GM21390 (cell line): ENCODE measurements around the gene HELZ.
"Not testable (repeated sequence)": the region's sequence is repeated elsewhere in the genome, so short reads cannot be mapped to it uniquely, and the experiment has no call there.

ENCODE experiments used
- ATAC-seq: cut with Tn5 transposase; IDR thresholded peaks from one replicate; pipeline ENCODE4 v1.9.1; 2021; ENCODE audit not compliant: unreplicated experiment

HELZ gene, protein sequence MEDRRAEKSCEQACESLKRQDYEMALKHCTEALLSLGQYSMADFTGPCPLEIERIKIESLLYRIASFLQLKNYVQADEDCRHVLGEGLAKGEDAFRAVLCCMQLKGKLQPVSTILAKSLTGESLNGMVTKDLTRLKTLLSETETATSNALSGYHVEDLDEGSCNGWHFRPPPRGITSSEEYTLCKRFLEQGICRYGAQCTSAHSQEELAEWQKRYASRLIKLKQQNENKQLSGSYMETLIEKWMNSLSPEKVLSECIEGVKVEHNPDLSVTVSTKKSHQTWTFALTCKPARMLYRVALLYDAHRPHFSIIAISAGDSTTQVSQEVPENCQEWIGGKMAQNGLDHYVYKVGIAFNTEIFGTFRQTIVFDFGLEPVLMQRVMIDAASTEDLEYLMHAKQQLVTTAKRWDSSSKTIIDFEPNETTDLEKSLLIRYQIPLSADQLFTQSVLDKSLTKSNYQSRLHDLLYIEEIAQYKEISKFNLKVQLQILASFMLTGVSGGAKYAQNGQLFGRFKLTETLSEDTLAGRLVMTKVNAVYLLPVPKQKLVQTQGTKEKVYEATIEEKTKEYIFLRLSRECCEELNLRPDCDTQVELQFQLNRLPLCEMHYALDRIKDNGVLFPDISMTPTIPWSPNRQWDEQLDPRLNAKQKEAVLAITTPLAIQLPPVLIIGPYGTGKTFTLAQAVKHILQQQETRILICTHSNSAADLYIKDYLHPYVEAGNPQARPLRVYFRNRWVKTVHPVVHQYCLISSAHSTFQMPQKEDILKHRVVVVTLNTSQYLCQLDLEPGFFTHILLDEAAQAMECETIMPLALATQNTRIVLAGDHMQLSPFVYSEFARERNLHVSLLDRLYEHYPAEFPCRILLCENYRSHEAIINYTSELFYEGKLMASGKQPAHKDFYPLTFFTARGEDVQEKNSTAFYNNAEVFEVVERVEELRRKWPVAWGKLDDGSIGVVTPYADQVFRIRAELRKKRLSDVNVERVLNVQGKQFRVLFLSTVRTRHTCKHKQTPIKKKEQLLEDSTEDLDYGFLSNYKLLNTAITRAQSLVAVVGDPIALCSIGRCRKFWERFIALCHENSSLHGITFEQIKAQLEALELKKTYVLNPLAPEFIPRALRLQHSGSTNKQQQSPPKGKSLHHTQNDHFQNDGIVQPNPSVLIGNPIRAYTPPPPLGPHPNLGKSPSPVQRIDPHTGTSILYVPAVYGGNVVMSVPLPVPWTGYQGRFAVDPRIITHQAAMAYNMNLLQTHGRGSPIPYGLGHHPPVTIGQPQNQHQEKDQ (N-terminal part only)

DNA sequence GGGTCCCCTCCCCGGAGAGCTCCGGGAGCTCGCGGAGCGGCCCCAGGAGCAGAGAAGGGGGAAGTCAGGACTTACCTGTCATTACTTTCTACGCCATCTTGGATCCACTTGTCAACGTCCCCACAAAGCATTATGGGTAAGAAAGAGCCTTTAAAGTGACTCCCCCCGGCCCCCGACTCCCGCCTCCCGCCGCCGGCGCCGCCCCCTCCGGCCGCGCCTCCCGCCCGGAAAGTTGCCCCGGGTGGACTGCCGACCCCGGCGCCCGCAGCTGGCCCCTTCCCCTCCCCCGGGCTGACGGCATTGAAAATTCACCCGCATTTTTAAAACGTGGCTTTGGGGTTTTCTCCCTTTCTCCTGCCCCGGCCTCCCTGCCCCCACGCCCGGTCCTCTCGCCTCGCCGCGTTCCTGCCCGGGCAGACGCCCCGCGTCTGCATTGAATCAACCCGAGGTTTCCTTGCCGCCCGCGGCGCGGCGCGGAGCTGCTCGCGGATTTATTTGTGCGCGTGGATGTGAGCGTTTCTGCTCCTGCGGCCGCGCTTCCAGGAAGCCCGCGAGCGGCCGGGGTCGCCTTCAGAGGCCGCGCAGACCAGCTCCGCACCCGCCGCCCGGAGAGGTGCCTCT is at the start of gene HELZ:
Gene HELZ (minus strand): TSS at position 124 of the 621 bp plus-strand sequence. CDS start 26,392 bp downstream, outside the sequence.
- ATAC-seq: peak; percentile 62

DNA sequence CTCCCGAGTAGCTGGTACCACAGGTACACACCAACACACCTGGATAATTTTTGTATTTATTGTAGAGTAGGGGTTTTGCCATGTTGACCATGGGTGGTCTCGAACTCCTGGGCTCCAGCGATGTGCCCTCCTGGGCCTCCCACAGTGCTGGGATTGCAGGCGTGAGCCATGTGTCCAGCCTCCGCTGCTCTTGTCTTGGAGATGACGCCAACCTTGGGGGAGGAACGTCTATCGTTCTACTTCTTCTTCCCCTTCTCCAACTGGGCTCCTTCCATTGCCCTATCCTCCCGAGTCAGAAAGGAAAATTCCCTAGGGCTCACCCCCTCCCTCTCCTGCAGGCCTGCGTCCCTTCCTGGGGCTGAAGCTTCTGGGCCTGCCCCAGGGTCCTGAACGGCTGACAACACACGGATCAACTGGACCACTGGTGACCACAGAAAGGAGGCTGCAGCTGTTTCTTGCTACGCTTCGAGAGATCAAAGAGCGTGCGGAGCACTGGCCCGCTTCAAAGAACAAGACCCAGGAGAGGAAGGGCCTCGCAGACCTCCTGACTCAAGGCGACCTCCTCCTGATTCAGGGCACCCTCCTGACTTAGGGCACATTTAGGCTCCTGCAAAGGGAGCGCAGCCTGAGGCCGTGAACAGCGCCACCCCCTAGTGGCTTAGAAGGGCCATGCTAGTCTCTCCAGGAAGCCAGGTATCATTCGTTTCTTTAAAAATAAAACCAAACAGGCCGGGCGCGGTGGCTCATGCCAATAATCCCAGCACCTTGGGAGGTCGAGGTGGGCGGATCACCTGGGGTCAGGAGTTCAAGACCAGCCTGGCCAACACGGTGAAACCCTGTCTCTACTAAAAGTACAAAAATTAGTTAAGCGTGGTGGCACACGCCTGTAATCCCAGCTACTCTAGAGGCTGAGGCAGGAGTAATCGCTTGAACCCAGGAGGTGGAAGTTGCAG is 48.5 kb upstream of the HELZ start:
- ATAC-seq: peak; percentile 89

DNA sequence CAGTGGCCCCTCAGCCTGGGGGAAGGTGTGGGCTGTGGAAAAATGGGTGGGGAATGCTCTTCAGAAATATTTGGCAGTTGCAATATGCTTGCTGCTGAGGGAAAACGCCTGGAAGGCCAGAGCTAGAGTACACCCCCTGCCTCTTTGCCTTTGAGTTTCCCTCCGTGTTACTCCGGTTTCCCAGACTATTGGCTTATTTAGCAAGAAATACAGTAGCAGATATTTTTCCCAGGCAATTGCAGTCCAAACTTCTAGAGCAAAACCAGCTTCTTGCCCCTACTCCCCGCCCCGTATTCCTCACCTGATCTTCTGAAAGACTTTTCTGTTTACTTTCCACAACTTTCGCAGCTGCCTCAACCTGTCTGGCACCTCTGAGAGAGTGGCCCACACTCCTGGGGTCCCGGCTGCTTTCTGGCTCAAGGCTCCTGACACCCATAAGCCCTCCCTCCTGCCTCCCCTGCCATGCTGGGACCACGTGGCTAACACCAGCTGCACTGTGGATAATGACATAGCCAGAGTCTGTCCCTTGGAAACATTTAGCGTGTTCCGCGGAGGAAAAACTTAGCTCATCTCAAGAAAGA is 45.8 kb upstream of the HELZ start:
- ATAC-seq: no peak

DNA sequence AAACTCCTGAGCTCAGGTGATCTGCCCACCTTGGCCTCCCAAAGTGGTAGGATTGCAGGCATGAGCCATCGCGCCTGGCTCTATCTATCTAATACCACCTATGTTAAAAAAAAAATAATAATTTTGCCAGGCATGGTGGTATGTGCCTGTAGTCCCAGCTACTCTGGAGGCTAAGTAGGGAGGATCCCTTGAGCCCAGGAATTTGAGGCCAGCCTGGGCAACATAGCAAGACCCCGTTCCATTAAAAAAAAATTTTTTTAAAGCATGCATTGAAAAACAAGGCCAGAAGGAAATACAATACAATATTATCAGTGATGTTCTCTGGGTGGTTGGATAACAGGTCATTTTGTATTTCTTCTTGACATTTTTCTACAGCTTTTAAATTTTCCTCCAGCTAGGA is 45.2 kb upstream of the HELZ start:
- no peak for ATAC-seq

DNA sequence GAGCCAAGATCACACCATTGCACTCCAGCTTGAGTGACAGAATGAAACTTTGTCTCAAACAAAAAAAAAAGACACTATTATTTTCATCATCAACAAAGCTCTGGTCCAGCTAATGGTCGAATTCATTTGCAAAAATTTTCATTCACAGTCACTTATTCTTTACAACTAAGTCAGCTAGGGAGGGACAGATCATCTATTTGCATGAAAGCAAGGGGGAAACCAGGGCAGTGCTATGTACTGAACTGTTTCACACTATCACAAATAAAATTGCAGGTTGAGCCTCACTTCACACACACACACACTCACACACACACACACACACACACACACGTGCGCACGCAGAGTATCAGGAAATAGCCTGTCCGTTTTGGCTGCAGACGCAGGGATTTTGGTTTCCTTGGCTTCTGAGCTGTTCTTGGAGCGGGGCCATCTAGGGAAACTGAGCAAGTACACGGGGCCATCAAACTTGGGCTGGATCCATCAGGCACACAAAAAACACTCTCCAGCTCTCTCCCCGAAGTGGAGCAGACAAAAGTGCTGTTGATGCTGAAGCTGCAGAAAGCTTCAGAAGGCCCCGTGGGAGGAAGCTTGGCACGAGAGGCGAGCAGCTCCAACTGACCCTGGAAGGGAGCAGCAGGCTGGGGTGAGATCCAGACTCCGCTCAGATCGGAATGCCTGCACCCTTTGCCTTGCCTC is 44.3 kb upstream of the HELZ start:
- no peak for ATAC-seq

DNA sequence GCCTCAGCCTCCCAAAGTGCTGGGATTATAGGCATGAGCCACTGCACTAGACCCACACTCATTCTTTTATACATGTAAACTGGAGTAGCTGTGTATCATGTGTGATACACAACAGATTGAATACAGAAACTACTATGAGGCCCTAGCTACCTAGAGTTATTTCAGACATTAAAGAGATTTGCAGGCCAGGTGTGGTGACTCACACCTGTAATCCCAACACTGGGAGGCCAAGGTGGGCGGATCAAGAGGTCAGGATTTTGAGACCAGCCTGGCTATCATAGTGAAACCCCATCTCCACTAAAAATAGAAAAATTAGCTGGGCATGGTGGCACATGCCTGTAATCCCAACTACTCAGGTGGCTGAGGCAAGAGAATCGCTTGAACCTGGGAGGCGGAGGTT is 41.8 kb upstream of the HELZ start:
- ATAC-seq: not testable (repeated sequence)

DNA sequence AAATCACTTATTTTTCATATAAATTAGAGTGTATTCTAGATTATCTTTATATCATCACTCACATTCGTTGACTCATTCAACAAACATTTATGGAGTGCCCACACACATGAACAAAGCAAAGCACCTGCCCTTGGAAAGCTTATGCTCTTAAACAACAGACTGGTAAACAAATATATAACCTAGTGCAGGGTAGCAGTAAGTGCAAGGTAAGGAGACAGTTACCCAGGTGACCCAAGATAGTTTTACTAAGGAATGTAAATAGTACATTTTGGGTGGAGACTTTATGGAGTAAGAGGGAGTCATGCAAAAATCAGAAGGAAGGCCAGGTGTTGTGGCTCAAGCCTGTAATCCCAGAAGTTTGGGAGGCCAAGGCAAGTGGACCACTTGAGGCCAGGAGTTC is 40.4 kb upstream of the HELZ start:
- ATAC-seq: no peak

DNA sequence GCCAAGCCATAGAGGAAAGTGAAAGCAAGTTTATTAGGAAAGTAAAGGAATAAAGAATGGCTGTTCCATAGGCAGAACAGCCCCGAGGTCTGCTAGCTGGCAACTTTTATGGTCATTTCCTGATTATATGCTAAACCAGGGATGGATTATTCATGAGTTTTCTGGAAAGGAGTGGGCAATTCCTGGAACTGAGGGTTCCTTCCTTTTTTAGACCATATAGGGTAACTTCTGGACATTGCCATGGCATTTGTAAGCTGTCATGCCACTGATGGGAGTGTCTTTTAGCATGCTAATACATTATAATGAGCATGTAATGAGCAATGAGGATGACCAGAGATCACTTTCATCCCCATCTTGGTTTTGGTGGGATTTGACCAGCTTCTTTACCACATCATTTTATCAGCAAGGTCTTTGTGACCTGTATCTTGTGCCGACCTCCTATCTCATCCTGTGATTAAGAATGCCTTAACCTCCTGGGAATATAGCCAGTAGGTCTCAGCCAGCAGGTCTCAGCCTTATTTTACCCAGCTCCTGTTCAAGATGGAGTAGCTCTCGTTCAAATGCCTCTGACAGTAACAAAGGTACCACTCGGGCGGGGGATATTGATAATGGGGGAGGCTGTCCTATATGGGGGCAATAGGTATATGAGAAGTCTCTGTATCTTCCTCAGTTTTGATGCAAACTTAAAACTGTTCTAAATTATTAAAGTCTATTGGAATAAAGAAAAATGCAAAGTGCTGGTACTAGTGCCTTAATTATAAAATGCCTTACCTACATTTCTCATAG is 38.9 kb upstream of the HELZ start:
- no peak for ATAC-seq

DNA sequence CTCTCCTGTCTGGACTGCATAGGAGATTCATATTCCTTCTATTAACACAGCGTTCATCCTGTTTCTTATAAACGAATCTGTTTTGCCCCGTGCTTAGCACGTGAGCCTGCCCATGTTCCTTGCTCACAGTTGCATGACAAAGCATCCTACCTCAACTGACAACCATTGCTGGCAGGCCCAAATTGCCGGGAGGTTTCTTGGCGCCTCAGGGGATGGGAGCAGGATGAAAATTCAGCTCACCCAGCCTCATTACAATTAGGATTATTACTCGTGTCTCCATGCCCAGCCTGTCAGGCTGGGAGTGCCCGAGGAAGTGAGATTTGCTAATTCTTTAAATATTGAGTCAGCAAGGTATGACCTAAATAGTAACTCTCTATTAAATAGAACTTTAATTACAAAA is 36.7 kb upstream of the HELZ start:
- ATAC-seq: no peak

DNA sequence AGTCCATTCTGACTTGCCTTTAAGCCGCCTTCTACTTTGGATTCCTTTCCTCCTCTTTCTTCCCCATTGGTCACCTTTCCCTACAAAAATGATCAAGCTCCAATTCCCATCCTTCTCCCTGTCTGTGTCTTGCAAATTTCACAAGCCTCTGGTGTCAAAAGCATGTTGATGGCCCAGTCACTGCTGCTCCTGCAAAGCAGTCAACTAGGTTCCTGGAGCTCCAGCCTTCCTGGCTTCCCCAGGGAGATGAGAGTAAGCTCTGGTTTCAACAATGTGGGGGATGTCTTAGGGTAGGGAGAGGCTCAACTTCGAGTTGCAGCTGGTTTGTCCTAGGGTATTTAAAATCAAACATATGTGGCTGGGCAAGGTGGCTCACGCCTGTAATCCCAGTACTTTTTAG is 36.1 kb upstream of the HELZ start:
- no peak for ATAC-seq

DNA sequence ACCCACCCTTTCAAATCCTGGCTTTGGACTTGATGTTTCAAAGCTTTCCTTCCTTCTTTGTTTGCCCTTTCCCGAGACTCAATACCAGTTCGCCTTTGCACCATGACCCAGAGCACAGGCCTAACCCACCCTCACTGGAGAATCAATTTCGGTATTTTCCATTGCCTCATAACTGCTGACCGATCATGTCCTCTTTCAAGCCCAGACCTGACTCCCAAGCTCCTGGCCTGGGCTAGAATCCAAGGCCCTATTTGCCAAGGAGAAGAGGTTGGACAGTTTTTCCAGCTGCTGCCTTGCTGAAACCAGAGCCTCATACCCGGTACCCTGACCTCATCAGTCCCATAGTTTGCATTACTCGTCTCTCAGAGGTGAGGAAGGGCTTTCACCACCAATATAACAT is 35.3 kb upstream of the HELZ start:
- no peak for ATAC-seq

DNA sequence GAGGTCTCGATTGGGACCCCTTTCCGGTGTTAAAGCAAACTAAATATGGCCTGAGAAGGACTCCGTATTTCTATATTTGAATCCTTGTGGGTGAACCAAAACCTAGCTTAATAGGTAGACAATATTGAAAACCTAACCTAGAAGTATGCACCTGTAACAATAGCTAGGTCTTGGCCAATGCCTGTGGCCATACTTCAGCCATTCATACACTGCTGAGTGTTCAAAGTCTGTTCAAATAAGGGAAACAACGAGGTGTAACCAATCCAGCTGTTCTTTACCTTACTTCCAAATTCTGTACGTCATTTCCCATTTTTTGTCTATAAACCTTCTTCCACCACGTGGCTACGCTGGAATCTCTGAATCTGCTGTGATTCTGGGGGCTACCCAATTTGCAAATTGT is 34.1 kb upstream of the HELZ start:
- ATAC-seq: no peak

DNA sequence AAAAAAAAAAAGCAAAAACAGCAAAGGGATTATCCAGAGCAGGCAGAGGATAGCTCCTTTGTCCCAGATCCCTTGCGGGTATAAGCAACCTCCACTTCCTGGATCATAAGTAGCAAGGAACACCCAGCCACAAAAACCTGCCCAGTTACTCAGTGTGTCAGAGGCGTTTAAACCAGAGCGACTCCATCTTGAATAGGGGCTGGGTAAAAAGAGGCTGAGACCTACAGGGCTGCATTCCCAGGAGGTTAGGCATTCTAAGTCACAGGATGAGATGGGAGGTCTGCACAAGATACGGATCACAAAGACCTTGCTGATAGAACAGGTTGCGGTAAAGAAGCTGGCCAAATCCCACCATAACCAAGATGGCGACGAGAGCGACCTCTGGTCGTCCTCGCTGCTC is 33.4 kb upstream of the HELZ start:
- no peak for ATAC-seq

DNA sequence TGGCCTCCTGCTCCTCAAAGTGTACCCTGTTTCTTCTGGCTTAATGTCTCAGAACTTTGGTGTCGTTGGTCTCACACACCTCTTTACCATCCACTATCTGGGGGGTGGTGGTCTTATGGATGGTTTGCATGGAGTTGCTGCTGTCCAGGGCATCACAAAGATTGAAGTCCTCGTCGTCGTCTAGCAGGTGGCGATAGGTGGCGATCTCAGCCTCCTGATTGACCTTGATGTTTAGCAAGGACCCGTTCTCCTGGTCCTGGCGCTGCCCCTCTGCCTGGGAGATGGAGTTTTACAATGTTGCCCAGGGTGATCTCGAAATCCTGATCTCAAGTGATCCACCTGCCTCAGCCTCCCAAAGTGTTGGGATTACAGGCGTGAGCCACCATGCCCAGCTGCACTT is 31.1 kb upstream of the HELZ start:
- no peak for ATAC-seq

DNA sequence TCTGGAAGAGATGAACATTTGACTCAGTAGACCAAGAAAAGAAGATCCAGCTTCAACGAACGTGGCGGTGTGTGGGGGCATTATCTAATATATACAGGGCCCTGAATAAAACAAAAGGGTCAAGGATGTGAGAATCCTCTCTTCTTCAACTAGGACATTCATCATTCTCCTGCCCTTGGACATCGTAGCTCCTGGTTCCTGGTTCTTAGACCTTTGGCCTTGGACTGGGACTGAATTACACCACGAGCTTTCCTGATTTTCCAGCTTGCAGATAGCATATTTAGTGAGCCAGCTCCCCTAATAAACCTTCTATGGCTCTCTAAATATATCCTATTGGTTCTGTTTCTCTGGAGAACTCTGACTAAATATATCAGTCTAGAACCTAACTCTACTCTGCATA is 29.5 kb upstream of the HELZ start:
- ATAC-seq: no peak

DNA sequence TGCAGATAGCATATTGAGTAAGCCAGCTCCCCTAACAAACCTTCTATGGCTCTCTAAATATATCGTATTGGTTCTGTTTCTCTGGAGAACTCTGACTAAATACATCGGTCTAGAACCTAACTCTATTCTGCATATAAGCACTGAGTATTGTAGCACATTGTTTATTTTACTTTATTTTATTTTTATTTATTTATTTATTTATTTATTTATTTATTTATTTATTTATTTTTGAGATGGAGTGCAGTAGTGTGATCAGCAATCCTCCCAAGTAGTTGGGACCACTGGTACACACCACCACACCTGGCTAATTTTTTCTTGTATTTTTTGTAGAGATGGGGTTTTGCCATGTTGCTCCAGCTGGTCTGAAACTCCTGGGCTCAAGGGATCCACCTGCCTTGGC is 28.9 kb upstream of the HELZ start:
- no peak for ATAC-seq

DNA sequence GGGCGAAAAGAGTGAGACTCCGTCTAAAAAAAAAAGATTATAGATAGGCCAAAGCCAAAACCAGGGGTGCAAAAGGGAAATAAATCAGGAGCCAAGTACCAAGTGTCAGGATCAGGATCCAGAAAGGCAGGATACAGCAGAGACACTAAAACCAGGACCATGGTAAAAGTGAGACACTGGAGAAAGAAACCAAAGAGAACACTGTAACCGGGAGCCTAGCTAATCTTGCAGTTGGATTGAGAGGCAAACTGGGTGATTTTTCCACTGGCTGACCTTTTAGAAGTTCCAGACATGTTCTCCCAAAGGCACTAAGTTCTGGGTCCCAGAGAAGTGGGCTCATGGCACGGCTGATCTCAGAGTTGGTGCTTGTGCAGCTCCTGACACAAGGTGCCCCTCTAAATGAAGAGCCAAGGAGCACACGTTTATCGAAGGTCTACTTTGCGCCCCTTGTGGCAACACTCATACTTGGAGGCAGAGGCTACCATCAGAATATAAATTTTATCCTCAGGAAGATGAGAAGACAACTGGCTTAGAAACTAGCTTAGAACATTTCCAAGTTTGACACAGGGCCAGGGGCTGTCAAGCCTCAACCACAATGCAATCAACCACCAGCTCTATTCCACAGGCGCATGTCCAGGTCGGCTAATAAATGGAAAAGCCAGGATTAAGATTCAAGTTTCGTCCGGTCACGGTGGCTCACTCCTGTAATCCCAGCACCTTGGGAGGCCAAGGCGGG is 27.5 kb upstream of the HELZ start:
- no peak for ATAC-seq
